ENCODE results near the gene TGFBR2.

TGFBR2 gene

GRCh38 chr3:30641416-30642251, 35.2 kb downstream of the TGFBR2 start:
- DNase-seq (ENCODE audit: insufficient read length, low spot score), result no peak
- no peak for TF ChIP-seq POLR2A (IDR thresholded peaks at IDR 0.05; ENCODE audit: low read depth, low read length)
- FAIRE-seq, result no peak

GRCh38 chr3:30642849-30643361, 36.5 kb downstream of the TGFBR2 start:
- no peak for DNase-seq (ENCODE audit: insufficient read length, low spot score)
- no peak for TF ChIP-seq POLR2A (IDR thresholded peaks at IDR 0.05; ENCODE audit: low read depth, low read length)

GRCh38 chr3:30643763-30644462, 37.5 kb downstream of the TGFBR2 start:
- DNase-seq (ENCODE audit: insufficient read length, low spot score) (no peak), FAIRE-seq (no peak)
- TF ChIP-seq POLR2A (IDR thresholded peaks at IDR 0.05; ENCODE audit: low read depth, low read length), result no peak

More at GRCh38 chr3:30642849-30643361, 36.5 kb downstream of the TGFBR2 start:
- FAIRE-seq, result no peak

- no peak for TF ChIP-seq POLR2A (IDR thresholded peaks at IDR 0.05; ENCODE audit: low read depth, low read length)
- no peak for DNase-seq (ENCODE audit: insufficient read length, low spot score)
- FAIRE-seq, result peak; percentile 57
Measured at GRCh38 chr3:30644615-30645014, 38.2 kb downstream of the TGFBR2 start.

- no peak for TF ChIP-seq POLR2A (IDR thresholded peaks at IDR 0.05; ENCODE audit: low read depth, low read length)
- no peak for DNase-seq (ENCODE audit: insufficient read length, low spot score)
- no peak for FAIRE-seq
Measured at GRCh38 chr3:30645077-30645476, 38.7 kb downstream of the TGFBR2 start.

GRCh38 chr3:30646181-30646876, 39.9 kb downstream of the TGFBR2 start:
- no peak for DNase-seq (ENCODE audit: insufficient read length, low spot score)
- TF ChIP-seq POLR2A (IDR thresholded peaks at IDR 0.05; ENCODE audit: low read depth, low read length), result no peak
- FAIRE-seq, result no peak

- FAIRE-seq (no peak), DNase-seq (ENCODE audit: insufficient read length, low spot score) (no peak)
- TF ChIP-seq POLR2A (IDR thresholded peaks at IDR 0.05; ENCODE audit: low read depth, low read length), result no peak
Measured at GRCh38 chr3:30646961-30647752, 40.8 kb downstream of the TGFBR2 start.

GRCh38 chr3:30648670-30649357, 42.4 kb downstream of the TGFBR2 start:
- no peak for DNase-seq (ENCODE audit: insufficient read length, low spot score)

GRCh38 chr3:30649572-30650318, 43.3 kb downstream of the TGFBR2 start:
- DNase-seq (ENCODE audit: insufficient read length, low spot score) (no peak), FAIRE-seq (no peak)
- no peak for TF ChIP-seq POLR2A (IDR thresholded peaks at IDR 0.05; ENCODE audit: low read depth, low read length)

More at GRCh38 chr3:30648670-30649357, 42.4 kb downstream of the TGFBR2 start:
- no peak for FAIRE-seq
- no peak for TF ChIP-seq POLR2A (IDR thresholded peaks at IDR 0.05; ENCODE audit: low read depth, low read length)

- FAIRE-seq (no peak), DNase-seq (ENCODE audit: insufficient read length, low spot score) (no peak)
- no peak for TF ChIP-seq POLR2A (IDR thresholded peaks at IDR 0.05; ENCODE audit: low read depth, low read length)
Measured at GRCh38 chr3:30650348-30650995, 44.1 kb downstream of the TGFBR2 start.

GRCh38 chr3:30654269-30654668, 47.9 kb downstream of the TGFBR2 start:
- FAIRE-seq (no peak), DNase-seq (ENCODE audit: insufficient read length, low spot score) (no peak)
- no peak for TF ChIP-seq POLR2A (IDR thresholded peaks at IDR 0.05; ENCODE audit: low read depth, low read length)

Measured in H54 (cell line).